GM18870 (cell line): ENCODE data around the gene CAMP.
"Not testable (repeated sequence)": the region's sequence is repeated elsewhere in the genome, so short reads cannot be mapped to it uniquely, and the experiment has no call there.

ENCODE experiments used
- ATAC-seq: cut with Tn5 transposase; IDR thresholded peaks from one replicate; pipeline ENCODE4 v1.9.1; 2021; ENCODE audit warnings: moderate library complexity; ENCODE audit not compliant: unreplicated experiment

The CAMP gene

GRCh38 chr3:48222616-48223513 is at the start of gene CAMP:
Gene CAMP, plus strand, starts transcription at chr3:48223495. Its CDS starts 17 bp downstream, at chr3:48223512.
- ATAC-seq, result no peak

DNA sequence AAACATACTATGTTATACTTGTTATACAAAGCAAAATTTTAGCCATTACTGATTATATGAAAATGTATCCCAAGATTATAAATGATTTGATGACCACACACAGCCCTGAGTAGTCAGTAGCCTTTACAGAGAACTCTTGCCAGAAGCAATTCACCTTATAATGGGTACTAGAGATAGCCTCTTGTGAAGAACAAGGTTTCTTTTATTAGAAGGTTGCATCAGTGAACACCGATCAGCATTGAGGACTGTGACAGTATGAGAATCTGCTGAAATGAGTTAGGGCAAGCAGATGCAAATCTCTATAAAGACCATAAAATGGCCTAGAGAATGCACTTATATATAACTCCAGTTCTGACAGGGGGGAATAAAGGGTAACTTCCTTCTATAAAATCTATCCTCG is 45.2 kb upstream of the CAMP start:
- ATAC-seq, result no peak

- ATAC-seq, result no peak
Observed at GRCh38 chr3:48180021-48180420, 43.3 kb upstream of the CAMP start.

DNA sequence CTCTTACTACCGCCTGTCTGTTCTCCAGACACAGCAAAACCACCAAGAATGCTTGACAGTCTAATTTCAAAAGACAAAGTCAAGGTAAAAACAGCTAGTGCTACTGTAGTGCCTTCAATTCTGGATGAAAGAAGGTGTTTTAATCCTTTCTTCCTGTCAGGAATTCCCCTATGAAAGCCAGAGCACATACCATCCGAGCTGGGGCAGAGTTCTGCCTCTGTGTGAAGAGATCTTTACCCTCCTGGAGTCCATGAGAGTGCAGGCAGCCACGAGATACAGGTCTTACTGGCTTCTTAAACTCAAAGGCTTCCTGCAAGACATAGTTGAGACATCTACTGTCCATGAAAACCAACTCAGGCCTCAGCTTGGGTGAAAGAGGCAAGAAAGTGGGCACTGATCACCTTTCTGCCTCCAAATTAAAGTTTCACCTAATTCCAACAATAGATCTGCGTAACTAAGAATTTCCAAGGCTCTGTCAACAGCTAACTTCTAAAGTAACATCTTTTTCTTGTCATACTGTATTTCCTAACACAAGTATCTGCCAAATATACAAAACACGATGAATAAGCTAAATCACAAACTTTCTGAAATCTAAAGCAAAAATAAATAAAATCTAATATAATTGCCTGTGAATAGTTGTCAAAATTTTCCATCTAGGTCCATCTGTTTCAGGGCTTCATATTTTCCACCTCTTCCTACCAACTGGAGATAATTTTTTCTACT is 42.6 kb upstream of the CAMP start:
- no peak for ATAC-seq

- ATAC-seq, result no peak
Observed at GRCh38 chr3:48184299-48184698, 39.0 kb upstream of the CAMP start.

GRCh38 chr3:48185129-48185528 is 38.2 kb upstream of the CAMP start:
- no peak for ATAC-seq

- ATAC-seq, result no peak
Observed at GRCh38 chr3:48186631-48187300, 36.5 kb upstream of the CAMP start.

GRCh38 chr3:48187301-48187578 is 36.1 kb upstream of the CAMP start:
- no peak for ATAC-seq

DNA sequence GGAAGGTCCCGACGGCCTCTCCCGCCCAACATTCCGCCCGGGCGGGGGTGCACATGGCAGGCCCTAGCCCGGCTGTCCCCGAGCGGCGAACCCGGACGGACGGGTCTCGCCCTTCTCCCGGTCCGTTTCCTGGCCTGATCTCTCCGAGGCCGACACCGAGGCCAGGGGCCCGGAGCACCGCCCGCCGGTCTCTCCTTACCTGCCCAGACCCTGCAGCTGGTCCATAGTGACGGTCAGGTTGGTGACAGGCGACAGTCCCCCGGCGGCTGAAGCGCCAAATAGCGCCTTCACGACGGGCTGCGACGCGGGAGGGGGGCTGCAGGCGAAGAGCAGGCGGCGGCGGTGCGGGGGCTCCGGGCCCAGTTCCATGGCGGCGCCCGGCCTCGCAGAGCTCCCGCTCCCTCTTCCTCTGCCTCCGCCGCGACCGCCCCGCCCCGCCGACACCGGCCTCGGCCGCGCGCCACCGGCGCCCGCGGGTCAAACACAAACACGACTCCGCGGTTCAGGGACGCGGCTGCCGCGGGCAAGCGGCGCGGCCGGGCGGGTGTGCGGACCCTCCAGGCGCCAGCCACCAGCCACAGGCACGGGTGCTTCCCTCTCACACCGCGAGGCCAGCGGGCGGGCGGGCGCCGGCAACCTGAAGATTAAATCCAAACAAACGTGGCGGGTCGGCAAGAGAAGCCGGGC is 35.6 kb upstream of the CAMP start:
- peak; percentile 8 for ATAC-seq

DNA sequence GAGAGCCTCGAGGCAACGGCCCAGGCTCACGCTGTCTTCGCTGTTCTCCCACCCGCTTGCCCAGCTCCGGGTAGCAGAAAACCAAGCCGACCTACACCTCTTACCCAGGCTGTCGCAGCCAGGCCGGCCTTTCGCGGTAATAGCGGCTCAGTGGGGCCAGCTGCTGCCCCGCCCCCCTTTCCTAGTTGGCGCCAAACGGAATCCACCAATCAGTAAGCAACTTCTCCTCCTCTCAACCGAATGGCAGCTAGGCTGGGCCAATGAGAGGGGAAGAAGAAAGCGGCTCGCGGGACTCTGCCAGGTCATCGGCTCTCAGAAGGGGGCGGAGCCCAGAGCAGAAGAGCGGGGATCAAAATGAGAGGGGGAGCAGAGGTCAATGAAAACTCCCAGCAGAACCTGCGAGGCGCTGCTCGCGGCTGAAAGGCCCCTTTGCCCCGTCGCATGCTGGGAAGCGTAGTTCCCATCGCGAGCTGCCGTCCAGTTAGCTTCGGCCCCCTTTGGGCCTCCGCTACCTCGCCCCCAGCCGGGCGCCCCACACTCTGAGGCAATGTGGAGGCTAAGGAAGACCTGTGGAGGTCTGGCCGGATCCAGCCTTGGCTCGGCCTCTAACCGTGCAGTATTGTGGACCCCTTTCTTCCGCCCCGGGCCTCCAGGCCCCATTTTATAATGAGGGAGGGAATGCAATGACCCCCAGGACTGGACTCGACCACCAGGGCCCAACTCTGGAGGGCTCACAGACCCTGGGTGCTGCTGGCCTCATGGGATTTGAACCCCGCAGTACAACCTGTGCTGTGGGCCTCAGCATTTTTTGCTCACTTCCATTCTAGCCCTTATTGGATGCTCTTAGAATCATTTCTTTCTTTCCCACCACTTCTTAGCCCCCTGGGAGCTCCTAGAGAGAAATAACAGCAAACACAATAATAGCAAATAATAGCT is 34.8 kb upstream of the CAMP start, which contains the start of gene CDC25A:
Gene CDC25A (minus strand): TSS at position 152 of the 936 bp plus-strand sequence. CDS start 470 bp downstream, outside the sequence.
- ATAC-seq, result peak; percentile 88

DNA sequence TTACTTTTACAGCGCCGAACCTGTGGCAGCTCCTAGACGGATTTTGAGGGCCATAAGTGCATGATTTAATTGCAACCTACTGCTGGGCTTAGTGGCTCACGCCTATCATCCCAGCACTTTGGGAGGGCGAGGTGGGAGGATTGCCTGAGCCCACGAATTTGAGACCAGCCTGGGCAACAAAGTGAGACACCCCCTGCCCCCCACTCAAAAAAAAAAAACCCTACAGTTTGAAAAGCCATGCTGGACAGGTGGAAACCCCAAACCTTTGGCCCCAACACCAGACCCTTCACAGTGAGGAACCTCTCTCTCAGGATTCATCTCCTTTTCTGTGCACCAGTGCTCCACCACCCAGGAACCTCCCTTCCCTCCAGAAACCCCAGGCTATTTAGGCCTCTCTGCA is 34.0 kb upstream of the CAMP start:
- no peak for ATAC-seq

DNA sequence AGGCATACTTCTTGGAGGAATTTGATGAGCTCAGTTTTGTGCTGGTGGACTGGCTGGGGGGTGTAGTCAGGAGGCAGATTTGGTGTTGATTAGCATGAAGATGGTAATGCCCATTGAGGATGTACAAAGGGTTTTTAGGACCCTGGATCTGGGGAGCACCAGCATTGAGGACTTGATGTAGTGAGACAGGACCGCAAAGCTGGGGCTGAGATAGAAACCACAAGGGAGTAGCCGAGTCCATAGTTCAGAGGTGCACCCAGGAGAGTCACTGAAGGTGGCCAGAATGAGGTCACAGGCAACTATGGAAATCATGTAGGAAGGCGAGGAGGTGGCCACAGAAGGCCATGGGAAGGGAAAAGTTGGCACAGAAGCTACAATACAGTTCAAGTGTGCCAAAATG is 32.4 kb upstream of the CAMP start:
- no peak for ATAC-seq

- ATAC-seq, result no peak
Observed at GRCh38 chr3:48194446-48195071, 28.7 kb upstream of the CAMP start.

DNA sequence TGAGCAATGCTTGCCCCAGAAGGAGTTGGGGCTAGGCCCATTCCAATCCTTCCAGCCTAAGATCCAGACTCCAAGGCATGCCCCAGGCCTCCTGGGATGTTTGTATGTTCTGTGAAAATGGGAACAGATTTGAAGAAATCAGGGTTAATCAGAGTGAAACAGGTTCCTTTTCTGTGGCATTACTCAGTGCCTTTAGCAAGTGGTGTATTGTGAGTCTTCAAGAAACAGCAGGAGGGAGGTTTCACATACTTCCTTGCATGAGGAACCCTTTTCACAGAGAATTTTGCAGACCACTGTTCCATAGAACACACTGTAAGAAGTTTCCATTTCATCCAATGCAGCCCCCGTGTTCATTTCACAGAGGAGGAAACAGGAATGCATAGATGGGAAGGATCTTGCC is 26.7 kb upstream of the CAMP start:
- no peak for ATAC-seq

- no peak for ATAC-seq
Observed at GRCh38 chr3:48199117-48199516, 24.2 kb upstream of the CAMP start.

GRCh38 chr3:48202632-48203031 is 20.7 kb upstream of the CAMP start:
- no peak for ATAC-seq

GRCh38 chr3:48208076-48208475 is 15.2 kb upstream of the CAMP start:
- ATAC-seq, result no peak

GRCh38 chr3:48209445-48209844 is 13.8 kb upstream of the CAMP start:
- ATAC-seq, result no peak

- ATAC-seq, result not testable (repeated sequence)
Observed at GRCh38 chr3:48210534-48210933, 12.8 kb upstream of the CAMP start.

GRCh38 chr3:48211776-48212175 is 11.5 kb upstream of the CAMP start:
- ATAC-seq, result not testable (repeated sequence)
